Esophagus squamous epithelium (tissue), 4 donors: ENCODE results near the gene AEBP2.

Experiments
- POLR2A ChIP-seq, 4 donors: fragments of 450-650 bp; IDR thresholded peaks; one replicate each; pipeline ENCODE4 v1.6.1; 2017; ENCODE audit warnings: antibody characterized with exemption in 4 of 4, mild to moderate bottlenecking in 4 of 4, moderate library complexity in 3 of 4
- TF ChIP-seq, protein P1 (sequence below), 6 experiments: fragments of 450-650 bp in 4 of 6; fragments of 200-600 bp in 2 of 6; sonication (generic) in 2 of 6; IDR thresholded peaks; one replicate each; pipeline ENCODE4 v1.5.1; 2016 to 2019; ENCODE audit warnings: antibody characterized with exemption in 6 of 6, mild to moderate bottlenecking in 4 of 6, moderate library complexity in 4 of 6

DNA sequence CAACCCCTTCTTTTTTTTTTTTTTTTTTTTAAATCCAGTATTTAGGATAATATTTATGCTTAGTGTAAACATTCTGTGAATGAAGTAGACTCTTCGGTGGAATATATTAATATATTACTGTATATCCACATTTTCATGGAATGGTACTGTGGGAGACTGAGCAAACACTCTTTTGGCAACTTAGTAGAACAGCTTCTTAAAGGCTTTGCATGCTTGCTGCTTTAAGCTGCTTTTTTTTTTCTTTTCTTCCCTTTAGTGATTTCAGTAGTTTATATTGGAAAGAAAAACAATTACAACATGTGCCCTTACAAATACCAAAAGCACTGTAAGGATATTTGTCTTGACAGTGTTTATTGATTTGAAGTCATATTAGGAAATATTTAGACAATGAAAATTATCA is 78.9 kb downstream of the AEBP2 start:
- TF ChIP-seq, protein P1, sequence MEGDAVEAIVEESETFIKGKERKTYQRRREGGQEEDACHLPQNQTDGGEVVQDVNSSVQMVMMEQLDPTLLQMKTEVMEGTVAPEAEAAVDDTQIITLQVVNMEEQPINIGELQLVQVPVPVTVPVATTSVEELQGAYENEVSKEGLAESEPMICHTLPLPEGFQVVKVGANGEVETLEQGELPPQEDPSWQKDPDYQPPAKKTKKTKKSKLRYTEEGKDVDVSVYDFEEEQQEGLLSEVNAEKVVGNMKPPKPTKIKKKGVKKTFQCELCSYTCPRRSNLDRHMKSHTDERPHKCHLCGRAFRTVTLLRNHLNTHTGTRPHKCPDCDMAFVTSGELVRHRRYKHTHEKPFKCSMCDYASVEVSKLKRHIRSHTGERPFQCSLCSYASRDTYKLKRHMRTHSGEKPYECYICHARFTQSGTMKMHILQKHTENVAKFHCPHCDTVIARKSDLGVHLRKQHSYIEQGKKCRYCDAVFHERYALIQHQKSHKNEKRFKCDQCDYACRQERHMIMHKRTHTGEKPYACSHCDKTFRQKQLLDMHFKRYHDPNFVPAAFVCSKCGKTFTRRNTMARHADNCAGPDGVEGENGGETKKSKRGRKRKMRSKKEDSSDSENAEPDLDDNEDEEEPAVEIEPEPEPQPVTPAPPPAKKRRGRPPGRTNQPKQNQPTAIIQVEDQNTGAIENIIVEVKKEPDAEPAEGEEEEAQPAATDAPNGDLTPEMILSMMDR (IDR thresholded peaks at IDR 0.05): no peak
- TF ChIP-seq POLR2A (IDR thresholded peaks at IDR 0.05): no peak
